ENCODE measurements around the gene RELL1. TPM values are rescaled to one million over a fixed set of nuclear protein-coding genes. Genes with fewer than 3 reads are reported as not detected.

The RELL1 gene
- total RNA-seq, 2 donors from 2014 or later = 53.7 to 75.0 TPM

- intact Hi-C loops (cut with DNase I, micrococcal nuclease) = no loop called here
- no peak for DNase-seq
- no peak for ATAC-seq
These were observed 11.4 kb upstream of the RELL1 start for GRCh38 chr4:37697566-37697965.

GRCh38 chr4:37693450-37694190 is 7.4 kb upstream of the RELL1 start:
- intact Hi-C loops (cut with DNase I, micrococcal nuclease) = no loop called here
- DNase-seq = no peak
- ATAC-seq = no peak

- intact Hi-C loops (cut with DNase I, micrococcal nuclease) = no loop called here
- no peak for DNase-seq
- no peak for ATAC-seq
These were observed 6.9 kb upstream of the RELL1 start for GRCh38 chr4:37693030-37693429.

- no peak for DNase-seq
- intact Hi-C loops (cut with DNase I, micrococcal nuclease) = no loop called here
- no peak for ATAC-seq
These were observed 4.8 kb upstream of the RELL1 start for GRCh38 chr4:37690976-37691375.

- no peak for DNase-seq
- intact Hi-C loops (cut with DNase I, micrococcal nuclease) = no loop called here
- no peak for ATAC-seq
These were observed 3.3 kb upstream of the RELL1 start for GRCh38 chr4:37689353-37690095.

GRCh38 chr4:37687681-37688080 is 1.5 kb upstream of the RELL1 start:
- DNase-seq (no peak), ATAC-seq (no peak)
- intact Hi-C loops (cut with DNase I, micrococcal nuclease) = no loop called here

- ATAC-seq (no peak), DNase-seq (no peak)
- intact Hi-C loops (cut with DNase I, micrococcal nuclease) = no loop called here
These were observed 1.0 kb upstream of the RELL1 start for GRCh38 chr4:37687194-37687562.

- peak; percentile 41 for ATAC-seq
- intact Hi-C loops (cut with DNase I, micrococcal nuclease) = no loop called here
- DNase-seq = peak; percentile 54 to 72
These were observed 278 bp downstream of the RELL1 start for GRCh38 chr4:37685823-37686372.

- intact Hi-C loops (cut with DNase I, micrococcal nuclease) = no loop called here
- no peak for ATAC-seq
- no peak for DNase-seq
These were observed 884 bp downstream of the RELL1 start for GRCh38 chr4:37685161-37685822.

- intact Hi-C loops (cut with DNase I, micrococcal nuclease) = no loop called here
- no peak for DNase-seq
These were observed 2.0 kb downstream of the RELL1 start for GRCh38 chr4:37684154-37684553.

GRCh38 chr4:37682701-37683401 is 3.3 kb downstream of the RELL1 start:
- ATAC-seq (peak; percentile 34), DNase-seq (no peak)
- intact Hi-C loops (cut with DNase I, micrococcal nuclease) = no loop called here

More at GRCh38 chr4:37684154-37684553, 2.0 kb downstream of the RELL1 start:
- ATAC-seq = no peak

- no peak for ATAC-seq
- intact Hi-C loops (cut with DNase I, micrococcal nuclease) = no loop called here
- DNase-seq = no peak
These were observed 6.1 kb downstream of the RELL1 start for GRCh38 chr4:37680089-37680488.

GRCh38 chr4:37679301-37679700 is 6.9 kb downstream of the RELL1 start:
- ATAC-seq = no peak

GRCh38 chr4:37678624-37679023 is 7.6 kb downstream of the RELL1 start:
- no peak for DNase-seq
- intact Hi-C loops (cut with DNase I, micrococcal nuclease) = no loop called here
- peak; percentile 42 for ATAC-seq

More at GRCh38 chr4:37679301-37679700, 6.9 kb downstream of the RELL1 start:
- intact Hi-C loops (cut with DNase I, micrococcal nuclease) = no loop called here
- no peak for DNase-seq

GRCh38 chr4:37675587-37676290 is 10.4 kb downstream of the RELL1 start:
- ATAC-seq (peak; percentile 80), DNase-seq (peak in 1 of 2 donors; percentile 57)
- intact Hi-C loops (cut with DNase I, micrococcal nuclease) = no loop called here

GRCh38 chr4:37674439-37674838 is 11.7 kb downstream of the RELL1 start:
- ATAC-seq = no peak
- intact Hi-C loops (cut with DNase I, micrococcal nuclease) = no loop called here

GRCh38 chr4:37673538-37674192 is 12.5 kb downstream of the RELL1 start:
- ATAC-seq (no peak), DNase-seq (no peak)
- intact Hi-C loops (cut with DNase I, micrococcal nuclease) = no loop called here

More at GRCh38 chr4:37674439-37674838, 11.7 kb downstream of the RELL1 start:
- no peak for DNase-seq

GRCh38 chr4:37671072-37671471 is 15.1 kb downstream of the RELL1 start:
- ATAC-seq (no peak), DNase-seq (no peak)
- intact Hi-C loops (cut with DNase I, micrococcal nuclease) = no loop called here
